DLD1 (cell line): ENCODE measurements around the gene NPIPB4.
"Not testable (repeated sequence)": the region's sequence is repeated elsewhere in the genome, so short reads cannot be mapped to it uniquely, and the experiment has no call there.

ENCODE experiments used
- in situ Hi-C: cut with HindIII; loops from 2 replicates; pipeline ENCODE4 v1.10.0; 2017; ENCODE audit warnings: low sequenced_read_pairs

Gene NPIPB4

GRCh38 chr16:21857656-21858055, at the start of gene NPIPB4:
Gene NPIPB4 (minus strand): TSS chr16:21857756. CDS start chr16:21857378, 378 bp downstream.
- in situ Hi-C loops = not testable (repeated sequence)

DNA sequence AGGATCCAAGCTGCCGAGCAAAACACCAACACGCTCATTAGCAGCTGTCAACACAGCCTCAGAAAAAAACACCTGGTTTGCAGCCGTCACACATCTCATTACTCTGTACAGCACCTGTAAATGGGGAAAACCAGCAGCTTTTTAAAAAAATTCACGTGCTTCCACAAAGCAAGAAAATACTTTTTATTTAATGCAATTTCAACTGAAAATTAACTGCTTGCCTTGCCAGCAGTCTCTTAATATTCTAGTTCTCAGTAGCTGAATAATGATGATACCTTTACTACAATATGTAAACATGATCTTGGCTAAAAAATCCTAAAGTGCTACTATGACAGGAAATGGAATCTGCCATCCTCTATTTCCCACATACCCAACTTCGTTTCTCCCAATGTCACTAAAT, 41.4 kb upstream of the NPIPB4 start:
- in situ Hi-C loops = not testable (repeated sequence)

DNA sequence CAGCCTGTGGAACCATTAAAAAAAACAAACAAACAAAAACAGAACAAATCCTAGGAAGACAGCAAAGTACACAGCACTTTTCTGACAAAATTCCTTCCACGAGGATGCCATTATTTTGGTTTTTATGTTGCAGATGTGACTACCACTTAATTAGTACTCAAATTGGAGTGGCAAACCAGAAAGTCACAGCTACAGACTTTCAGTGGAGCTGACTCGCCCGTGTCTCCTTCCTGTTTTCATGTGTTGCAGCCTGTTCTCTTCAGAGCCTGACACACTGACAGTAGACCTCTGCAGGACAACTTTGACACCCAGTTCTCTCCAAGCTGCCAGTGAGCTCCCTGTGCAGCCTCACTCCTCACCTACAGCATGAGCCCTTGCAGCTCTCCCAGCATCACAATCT, 24.4 kb upstream of the NPIPB4 start:
- in situ Hi-C loops = not testable (repeated sequence)

DNA sequence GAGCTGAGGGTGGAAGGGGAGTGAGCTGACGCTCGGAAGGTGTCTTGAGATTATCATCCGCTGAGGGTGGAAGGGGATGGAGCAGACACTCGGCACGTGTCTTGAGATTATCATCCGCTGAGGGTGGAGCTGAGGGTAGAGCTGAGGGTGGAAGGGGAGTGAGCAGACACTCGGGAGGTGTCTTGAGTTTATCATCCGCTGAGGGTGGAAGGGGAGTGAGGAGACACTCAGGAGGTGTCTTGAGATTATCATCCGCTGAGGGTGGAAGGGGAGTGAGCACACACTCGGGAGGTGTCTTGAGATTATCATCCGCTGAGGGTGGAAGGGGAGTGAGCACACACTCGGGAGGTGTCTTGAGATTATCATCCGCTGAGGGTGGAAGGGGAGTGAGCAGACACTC, 20.4 kb downstream of the NPIPB4 start:
- in situ Hi-C loops = not testable (repeated sequence)

DNA sequence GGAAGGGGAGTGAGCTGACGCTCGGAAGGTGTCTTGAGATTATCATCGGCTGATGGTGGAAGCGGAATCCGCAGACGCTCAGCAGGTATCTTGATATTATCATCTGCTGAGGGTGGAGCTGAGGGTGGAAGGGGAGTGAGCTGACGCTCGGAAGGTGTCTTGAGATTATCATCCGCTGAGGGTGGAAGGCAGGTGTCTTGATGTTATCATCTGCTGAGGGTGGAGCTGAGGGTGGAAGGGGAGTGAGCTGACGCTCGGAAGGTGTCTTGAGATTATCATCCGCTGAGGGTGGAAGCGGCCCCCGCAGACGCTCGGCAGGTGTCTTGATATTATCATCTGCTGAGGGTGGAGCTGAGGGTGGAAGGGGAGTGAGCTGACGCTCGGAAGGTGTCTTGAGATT, 21.2 kb downstream of the NPIPB4 start:
- in situ Hi-C loops = not testable (repeated sequence)

- in situ Hi-C loops = not testable (repeated sequence)
Measured at GRCh38 chr16:21835747-21836146, 21.8 kb downstream of the NPIPB4 start.

DNA sequence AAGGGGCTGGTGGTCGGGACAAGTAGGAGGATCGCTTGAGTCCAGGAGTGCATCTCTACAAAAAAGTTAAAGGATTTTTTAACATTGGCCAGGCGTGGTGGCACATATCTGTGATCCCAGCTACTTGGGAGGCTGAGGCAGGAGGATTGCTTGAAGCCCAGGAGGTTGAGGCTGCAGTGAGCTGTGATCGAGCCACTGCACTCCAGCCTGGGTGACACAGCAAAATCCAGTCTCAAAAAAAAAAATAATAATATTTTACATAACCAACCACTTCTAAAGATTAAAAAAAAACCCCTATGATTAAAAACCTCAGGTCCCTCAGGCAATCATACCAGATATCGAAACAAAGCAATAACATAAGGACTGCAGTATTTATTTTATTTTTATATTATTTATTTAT, 23.3 kb downstream of the NPIPB4 start:
- in situ Hi-C loops = not testable (repeated sequence)

GRCh38 chr16:21829929-21830328, 27.6 kb downstream of the NPIPB4 start:
- in situ Hi-C loops = not testable (repeated sequence)

- in situ Hi-C loops = not testable (repeated sequence)
Measured at GRCh38 chr16:21826067-21826706, 31.4 kb downstream of the NPIPB4 start.

DNA sequence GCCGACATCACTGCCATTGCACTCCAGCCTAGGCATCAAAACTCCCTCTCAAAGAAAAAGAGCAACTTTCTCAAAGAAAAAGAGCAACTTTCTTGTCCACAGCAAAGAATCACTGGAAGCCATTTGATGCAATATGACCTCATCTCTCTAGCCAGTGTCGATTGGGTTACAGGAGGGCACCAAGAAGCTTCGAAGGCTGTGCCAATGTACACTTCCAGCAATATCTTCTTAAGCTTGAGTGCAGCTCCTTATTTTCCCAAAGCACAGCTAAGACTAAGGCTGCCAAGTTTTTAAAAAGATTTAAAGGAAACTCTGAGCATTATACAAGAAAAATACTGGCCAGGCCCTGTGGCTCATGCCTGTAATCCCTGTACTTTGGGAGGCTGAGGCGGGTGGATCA, 32.0 kb downstream of the NPIPB4 start:
- in situ Hi-C loops = not testable (repeated sequence)

DNA sequence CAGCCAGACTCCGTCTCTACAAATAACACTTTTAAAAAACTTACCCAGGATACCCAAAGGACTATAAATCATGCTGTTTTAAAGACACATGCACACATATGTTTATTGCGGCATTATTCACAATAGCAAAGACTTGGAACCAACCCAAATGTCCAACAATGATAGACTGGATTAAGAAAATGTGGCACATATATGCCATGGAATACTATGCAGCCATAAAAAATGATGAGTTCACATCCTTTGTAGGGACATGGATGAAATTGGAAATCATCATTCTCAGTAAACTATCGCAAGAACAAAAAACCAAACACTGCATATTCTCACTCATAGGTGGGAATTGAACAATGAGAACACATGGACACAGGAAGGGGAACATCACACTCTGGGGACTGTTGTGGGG, 34.3 kb downstream of the NPIPB4 start:
- in situ Hi-C loops = not testable (repeated sequence)

DNA sequence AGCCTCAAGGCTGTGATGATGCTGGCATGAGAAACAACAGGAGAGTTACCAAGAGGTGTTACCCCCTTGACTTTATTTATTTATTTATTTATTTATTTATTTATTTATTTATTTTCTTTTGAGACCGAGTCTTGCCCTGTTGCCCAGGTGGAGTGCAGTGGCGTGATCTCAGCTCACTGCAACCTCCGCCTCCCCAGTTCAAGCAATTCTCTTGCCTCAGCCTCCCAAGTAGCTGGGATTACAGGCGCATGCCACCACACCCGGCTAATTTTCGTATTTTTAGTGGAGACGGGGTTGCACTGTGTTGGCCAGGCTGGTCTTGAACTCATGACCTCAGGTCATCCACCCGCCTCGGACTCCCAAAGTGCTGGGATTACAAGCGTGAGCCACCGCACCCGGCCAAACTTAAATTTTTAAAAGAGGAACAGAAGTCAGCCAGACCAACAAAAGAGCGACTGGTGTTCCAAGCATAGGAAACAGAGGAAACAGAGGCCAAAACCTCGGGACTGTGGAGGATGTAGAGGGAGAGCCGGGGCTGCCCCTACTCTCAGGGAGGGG, 36.6 kb downstream of the NPIPB4 start:
- in situ Hi-C loops = not testable (repeated sequence)

DNA sequence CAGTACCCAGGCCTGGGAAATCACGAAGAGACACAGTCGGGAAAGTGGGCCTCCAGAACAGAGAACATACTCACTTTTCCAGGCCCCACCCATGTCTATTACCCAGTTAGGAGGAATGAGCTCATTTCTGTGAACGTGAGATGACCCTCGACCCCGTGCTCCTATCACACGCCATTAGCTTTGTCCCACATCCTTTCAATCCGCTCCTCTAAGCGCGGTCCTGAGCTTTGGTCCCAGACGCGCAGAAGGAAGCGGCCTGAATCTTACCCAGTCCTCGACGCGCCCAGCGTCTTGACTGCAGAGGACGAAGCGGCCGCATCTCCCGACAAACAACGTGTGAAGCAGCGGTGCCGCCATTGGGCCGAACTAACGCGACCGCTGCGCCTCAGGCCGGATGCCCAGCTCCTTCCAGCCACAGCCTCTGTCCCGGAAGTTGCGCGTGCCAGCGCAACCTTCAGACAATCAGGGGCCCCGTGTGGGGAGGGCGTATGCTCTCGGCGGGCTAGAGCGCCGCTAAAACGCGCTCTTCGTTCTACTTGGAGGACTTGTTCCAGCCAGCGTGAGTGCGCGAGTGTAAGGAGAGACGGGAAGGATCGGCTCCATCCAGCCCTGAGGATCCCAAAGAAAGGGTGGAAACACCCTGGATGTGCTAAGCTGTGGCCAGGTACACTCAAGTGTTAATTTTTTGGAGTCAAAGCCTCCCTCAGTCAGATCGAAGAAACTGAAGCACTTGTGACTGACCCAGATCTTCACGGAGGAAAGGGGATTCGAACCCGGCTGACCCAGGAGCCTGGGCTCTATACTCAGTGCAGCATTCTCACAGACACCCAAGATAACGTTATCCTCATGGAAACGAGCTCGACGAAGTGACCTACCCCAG, 37.3 kb downstream of the NPIPB4 start:
- in situ Hi-C loops = not testable (repeated sequence)

DNA sequence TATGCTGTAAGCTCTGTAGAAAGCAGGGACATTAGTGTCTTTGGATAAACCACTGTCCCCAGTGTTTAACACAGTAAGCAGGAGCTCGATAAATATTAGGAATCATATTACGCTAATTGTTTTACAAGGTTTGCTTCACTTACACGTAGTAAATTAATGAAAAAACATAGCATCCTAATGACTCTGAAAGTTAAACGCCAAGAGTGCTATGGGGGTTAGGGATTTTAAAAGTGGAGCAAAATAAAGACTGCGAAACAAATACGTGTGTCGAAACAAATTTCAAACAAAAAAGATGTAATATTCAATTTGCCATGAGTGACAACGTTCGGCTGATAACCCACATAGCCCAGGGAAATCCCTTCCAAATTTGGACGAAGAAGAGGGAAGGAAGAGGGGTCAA, 37.9 kb downstream of the NPIPB4 start:
- in situ Hi-C loops = not testable (repeated sequence)

GRCh38 chr16:21817012-21817411, 40.5 kb downstream of the NPIPB4 start:
- in situ Hi-C loops = not testable (repeated sequence)

DNA sequence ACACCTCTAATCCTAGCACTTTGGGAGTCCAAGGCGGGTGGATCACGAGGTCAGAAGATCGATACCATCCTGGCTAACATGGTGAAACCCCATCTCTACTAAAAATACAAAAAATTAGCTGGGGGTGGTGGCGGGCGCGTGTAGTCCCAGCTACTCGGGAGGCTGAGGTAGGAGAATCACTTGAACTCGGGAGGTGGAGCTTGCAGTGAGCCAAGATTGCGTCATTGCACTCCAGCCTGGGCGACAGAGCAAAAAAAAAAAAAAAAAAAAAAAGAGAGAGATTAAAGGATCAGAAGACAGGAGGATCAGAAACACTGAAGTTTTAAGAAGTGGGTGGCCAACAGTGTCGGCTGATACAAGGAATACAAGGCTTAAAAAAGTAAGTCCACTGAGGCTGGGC, 41.9 kb downstream of the NPIPB4 start:
- in situ Hi-C loops = not testable (repeated sequence)

DNA sequence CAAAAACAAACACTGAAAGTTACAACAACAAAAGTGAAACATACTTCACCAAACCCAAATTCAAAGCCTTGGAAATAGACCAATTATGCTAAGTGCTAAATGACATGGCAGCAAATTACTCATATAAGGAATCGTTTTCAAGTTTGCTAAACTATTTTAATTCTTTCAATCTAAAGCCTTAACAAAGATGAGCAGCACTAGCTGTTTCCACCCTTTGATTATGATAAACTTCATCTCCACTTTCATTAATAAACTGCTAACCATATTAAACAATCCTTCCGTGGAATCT, 55.2 kb downstream of the NPIPB4 start:
- in situ Hi-C loops = not testable (repeated sequence)

- in situ Hi-C loops = not testable (repeated sequence)
Measured at GRCh38 chr16:21801538-21802374, 55.8 kb downstream of the NPIPB4 start.

GRCh38 chr16:21798601-21799000, 59.0 kb downstream of the NPIPB4 start:
- in situ Hi-C loops = not testable (repeated sequence)

GRCh38 chr16:21793310-21793709, 64.2 kb downstream of the NPIPB4 start:
- in situ Hi-C loops = not testable (repeated sequence)

DNA sequence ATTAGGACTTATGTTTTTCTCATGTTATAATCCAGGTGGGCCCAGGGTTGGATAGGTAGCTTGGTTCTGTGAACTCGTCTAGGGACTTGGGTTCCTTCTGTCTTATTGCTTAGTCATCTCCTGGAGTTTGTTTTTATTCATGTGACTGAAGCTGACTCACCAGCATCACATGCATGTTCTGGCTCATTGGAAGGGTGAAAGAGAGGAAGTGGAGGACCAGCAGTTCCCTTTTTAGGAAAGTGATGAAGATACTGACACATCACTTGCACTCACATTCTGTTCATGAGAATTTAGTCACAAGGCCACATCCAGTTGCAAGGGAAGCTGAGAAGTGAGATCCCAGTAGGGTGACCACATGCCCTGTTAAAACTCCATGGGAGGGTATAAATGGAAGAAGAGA, 67.0 kb downstream of the NPIPB4 start:
- in situ Hi-C loops = not testable (repeated sequence)
